GM13977 (cell line): ENCODE measurements around the gene POU4F1.

ENCODE experiments used
- DNase-seq: peaks from one replicate; pipeline ENCODE4 v3.0.0; 2012; ENCODE audit warnings: low spot score
- CTCF ChIP-seq: IDR thresholded peaks from 2 replicates; pipeline ENCODE4 v1.5.1; 2012; ENCODE audit warnings: mild to moderate bottlenecking, control low read depth; ENCODE audit not compliant: insufficient read depth; ENCODE audit errors: extremely low read depth, missing control alignments
- in situ Hi-C: fragments of 300-500 bp; cut with MboI; formaldehyde crosslinking; loops from one replicate; pipeline ENCODE4 v1.12.0; 2022; ENCODE audit warnings: low sequenced_read_pairs, low pct_unique_long_range_greater_than_20kb, mixed read lengths, inconsistent platforms; ENCODE audit not compliant: unreplicated experiment

The POU4F1 gene

GRCh38 chr13:78636495-78636894, 33.1 kb upstream of the POU4F1 start:
- no peak for TF ChIP-seq CTCF
- in situ Hi-C loops: no loop called here
- DNase-seq: no peak

GRCh38 chr13:78632996-78633395, 29.6 kb upstream of the POU4F1 start:
- in situ Hi-C loops: no loop called here
- no peak for TF ChIP-seq CTCF
- no peak for DNase-seq

GRCh38 chr13:78631077-78631476, 27.7 kb upstream of the POU4F1 start:
- TF ChIP-seq CTCF: no peak
- DNase-seq: no peak
- in situ Hi-C loops: no loop called here

GRCh38 chr13:78630511-78630910, 27.2 kb upstream of the POU4F1 start:
- DNase-seq: no peak
- in situ Hi-C loops: no loop called here
- TF ChIP-seq CTCF: no peak

GRCh38 chr13:78625384-78625783, 22.0 kb upstream of the POU4F1 start:
- in situ Hi-C loops: no loop called here
- DNase-seq: no peak
- TF ChIP-seq CTCF: no peak

GRCh38 chr13:78623132-78623531, 19.8 kb upstream of the POU4F1 start:
- DNase-seq: no peak
- no peak for TF ChIP-seq CTCF
- in situ Hi-C loops: no loop called here

- in situ Hi-C loops: no loop called here
- no peak for TF ChIP-seq CTCF
- no peak for DNase-seq
Observed at GRCh38 chr13:78620936-78621470, 17.7 kb upstream of the POU4F1 start.
